ENCODE data around the gene ARMC5. TPM values are rescaled to one million over a fixed set of nuclear protein-coding genes. Genes with fewer than 3 reads are reported as not detected.

The ARMC5 gene
- total RNA-seq, 1 donor from 2014 or later = 11.5 TPM

DNA sequence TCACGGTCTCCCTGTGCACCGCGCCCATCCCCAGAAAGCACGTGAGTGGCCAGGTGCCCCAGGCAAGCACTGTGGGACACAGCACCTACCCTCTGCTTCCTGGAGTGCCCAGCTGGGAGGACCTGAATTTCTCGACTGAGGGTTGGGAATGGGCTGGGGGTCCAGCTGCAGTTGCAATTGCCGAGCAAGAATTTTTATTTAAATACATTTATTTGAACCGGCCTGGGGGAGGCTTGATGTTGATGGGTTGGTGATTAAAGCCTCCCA is 29.9 kb downstream of the ARMC5 start:
- no peaks in the 10 kb centered on the region for H3K36me3 ChIP-seq (ENCODE audit: insufficient read depth, low read length)
- Mint-ChIP-seq H3K27ac (ENCODE audit: unreplicated experiment) (no peak overlapping the region), H3K4me3 (ENCODE audit: unreplicated experiment) (no peak overlapping the region), H3K4me1 (ENCODE audit: low read depth, unreplicated experiment) (no peaks in the 10 kb centered on the region), H3K27me3 (ENCODE audit: low read depth, unreplicated experiment) (peaks cover 34% of the 10 kb centered on the region), H3K9me3 (ENCODE audit: unreplicated experiment) (peaks cover 2% of the 10 kb centered on the region), H3K36me3 (ENCODE audit: low read depth, unreplicated experiment) (peaks cover 18% of the 10 kb centered on the region)
- H3K4me2 ChIP-seq (ENCODE audit: low read length) = no peak overlapping the region
- no peak overlapping the region for H3K4me3 ChIP-seq (ENCODE audit: insufficient read depth, low read depth, low read length)
- no peak for FAIRE-seq
- no peaks in the 10 kb centered on the region for H3K79me2 ChIP-seq (ENCODE audit: insufficient read depth, low read length)
- no peaks in the 10 kb centered on the region for H3K9me3 ChIP-seq (ENCODE audit: insufficient read depth, low read depth, low read length)
- no peak overlapping the region for H3K9ac ChIP-seq (ENCODE audit: low read length)
- H3K27ac ChIP-seq (ENCODE audit: low read depth, low read length) = no peak overlapping the region
- H3K27me3 ChIP-seq (ENCODE audit: insufficient read depth, low read length) = peaks cover 18% of the 10 kb centered on the region
- TF ChIP-seq EZH2 (IDR thresholded peaks at IDR 0.05; ENCODE audit: insufficient read depth, low read length) = no peak
- TF ChIP-seq, protein P1, sequence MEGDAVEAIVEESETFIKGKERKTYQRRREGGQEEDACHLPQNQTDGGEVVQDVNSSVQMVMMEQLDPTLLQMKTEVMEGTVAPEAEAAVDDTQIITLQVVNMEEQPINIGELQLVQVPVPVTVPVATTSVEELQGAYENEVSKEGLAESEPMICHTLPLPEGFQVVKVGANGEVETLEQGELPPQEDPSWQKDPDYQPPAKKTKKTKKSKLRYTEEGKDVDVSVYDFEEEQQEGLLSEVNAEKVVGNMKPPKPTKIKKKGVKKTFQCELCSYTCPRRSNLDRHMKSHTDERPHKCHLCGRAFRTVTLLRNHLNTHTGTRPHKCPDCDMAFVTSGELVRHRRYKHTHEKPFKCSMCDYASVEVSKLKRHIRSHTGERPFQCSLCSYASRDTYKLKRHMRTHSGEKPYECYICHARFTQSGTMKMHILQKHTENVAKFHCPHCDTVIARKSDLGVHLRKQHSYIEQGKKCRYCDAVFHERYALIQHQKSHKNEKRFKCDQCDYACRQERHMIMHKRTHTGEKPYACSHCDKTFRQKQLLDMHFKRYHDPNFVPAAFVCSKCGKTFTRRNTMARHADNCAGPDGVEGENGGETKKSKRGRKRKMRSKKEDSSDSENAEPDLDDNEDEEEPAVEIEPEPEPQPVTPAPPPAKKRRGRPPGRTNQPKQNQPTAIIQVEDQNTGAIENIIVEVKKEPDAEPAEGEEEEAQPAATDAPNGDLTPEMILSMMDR (IDR thresholded peaks at IDR 0.05; ENCODE audit: insufficient read depth, low read depth, low read length) = no peak
- H2AFZ ChIP-seq (ENCODE audit: low read depth, low read length) = no peak overlapping the region
- DNase-seq (ENCODE audit: low read depth) = no peak
- no peaks in the 10 kb centered on the region for H4K20me1 ChIP-seq (ENCODE audit: insufficient read depth, low read length)
- peaks cover 21% of the 10 kb centered on the region for H3K4me1 ChIP-seq (ENCODE audit: insufficient read depth, low read length)

DNA sequence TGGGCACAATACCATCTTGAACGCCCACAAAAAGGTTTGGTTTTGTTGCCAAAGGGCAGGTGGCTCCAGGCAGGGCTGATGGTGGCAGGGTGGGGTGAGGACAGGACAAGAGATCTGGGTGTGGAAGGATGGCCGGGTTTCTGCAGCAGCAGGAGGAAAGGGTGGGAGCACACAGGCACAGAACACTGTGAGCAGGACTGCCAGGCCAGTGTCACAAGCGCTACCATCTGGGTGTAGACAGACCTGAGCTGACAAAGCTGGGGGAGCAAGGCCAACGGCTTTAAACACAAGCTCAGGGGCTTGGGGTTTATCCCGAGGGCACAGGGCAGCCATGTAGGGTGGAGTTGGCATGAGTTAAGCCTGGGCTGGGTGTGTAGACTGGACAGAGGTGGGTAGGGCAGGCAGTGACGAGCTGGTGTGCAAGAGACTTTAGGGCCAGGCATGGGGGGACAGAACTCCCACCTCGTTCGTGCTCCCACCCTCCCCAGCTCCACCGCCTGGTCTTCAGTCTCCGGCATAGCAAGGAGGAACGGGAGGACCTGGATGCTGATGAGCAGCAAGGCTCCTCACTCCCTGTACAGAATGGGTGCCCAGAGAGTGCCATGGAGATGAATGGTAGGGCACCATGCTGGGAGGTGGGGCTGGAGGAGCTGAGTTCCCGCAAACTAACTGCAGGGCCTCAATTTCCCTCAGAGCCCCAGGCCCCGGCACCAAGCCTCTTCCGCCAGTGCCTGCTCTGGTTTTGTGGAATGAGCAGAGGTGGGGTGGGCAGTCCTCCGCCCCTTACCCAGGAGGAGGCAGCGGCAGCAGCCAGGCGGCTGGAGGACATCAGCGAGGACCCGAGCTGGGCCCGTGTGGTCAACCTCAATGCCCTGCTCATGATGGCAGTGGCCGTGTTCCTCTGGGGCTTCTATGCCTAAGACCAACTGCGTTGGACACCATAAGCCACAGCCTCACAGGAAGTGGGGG is 30.6 kb downstream of the ARMC5 start:
- peaks cover 18% of the 10 kb centered on the region for H3K27me3 ChIP-seq (ENCODE audit: insufficient read depth, low read length)
- H3K27ac ChIP-seq (ENCODE audit: low read depth, low read length) = no peak overlapping the region
- Mint-ChIP-seq H3K4me3 (ENCODE audit: unreplicated experiment) (peak overlapping the region; percentile 51), H3K9me3 (ENCODE audit: unreplicated experiment) (peaks cover 2% of the 10 kb centered on the region), H3K27ac (ENCODE audit: unreplicated experiment) (no peak overlapping the region), H3K4me1 (ENCODE audit: low read depth, unreplicated experiment) (no peaks in the 10 kb centered on the region), H3K36me3 (ENCODE audit: low read depth, unreplicated experiment) (peaks cover 18% of the 10 kb centered on the region), H3K27me3 (ENCODE audit: low read depth, unreplicated experiment) (peaks cover 32% of the 10 kb centered on the region)
- DNase-seq (ENCODE audit: low read depth) (no peak), FAIRE-seq (no peak)
- no peaks in the 10 kb centered on the region for H3K9me3 ChIP-seq (ENCODE audit: insufficient read depth, low read depth, low read length)
- H3K4me3 ChIP-seq (ENCODE audit: insufficient read depth, low read depth, low read length) = no peak overlapping the region
- H3K9ac ChIP-seq (ENCODE audit: low read length) = no peak overlapping the region
- H3K4me1 ChIP-seq (ENCODE audit: insufficient read depth, low read length) = peaks cover 16% of the 10 kb centered on the region
- no peaks in the 10 kb centered on the region for H4K20me1 ChIP-seq (ENCODE audit: insufficient read depth, low read length)
- TF ChIP-seq, protein P1 (IDR thresholded peaks at IDR 0.05; ENCODE audit: insufficient read depth, low read depth, low read length) = no peak
- no peak for TF ChIP-seq EZH2 (IDR thresholded peaks at IDR 0.05; ENCODE audit: insufficient read depth, low read length)
- H3K4me2 ChIP-seq (ENCODE audit: low read length) = no peak overlapping the region
- H2AFZ ChIP-seq (ENCODE audit: low read depth, low read length) = no peak overlapping the region
- H3K79me2 ChIP-seq (ENCODE audit: insufficient read depth, low read length) = no peaks in the 10 kb centered on the region
- no peaks in the 10 kb centered on the region for H3K36me3 ChIP-seq (ENCODE audit: insufficient read depth, low read length)
